ENCODE results near the gene PRSS56. TPM values are rescaled to one million over a fixed set of nuclear protein-coding genes. Genes with fewer than 3 reads are reported as not detected.

PRSS56 gene
- polyA plus RNA-seq, 5 donors, result 0.13 TPM; not detected in 4

DNA sequence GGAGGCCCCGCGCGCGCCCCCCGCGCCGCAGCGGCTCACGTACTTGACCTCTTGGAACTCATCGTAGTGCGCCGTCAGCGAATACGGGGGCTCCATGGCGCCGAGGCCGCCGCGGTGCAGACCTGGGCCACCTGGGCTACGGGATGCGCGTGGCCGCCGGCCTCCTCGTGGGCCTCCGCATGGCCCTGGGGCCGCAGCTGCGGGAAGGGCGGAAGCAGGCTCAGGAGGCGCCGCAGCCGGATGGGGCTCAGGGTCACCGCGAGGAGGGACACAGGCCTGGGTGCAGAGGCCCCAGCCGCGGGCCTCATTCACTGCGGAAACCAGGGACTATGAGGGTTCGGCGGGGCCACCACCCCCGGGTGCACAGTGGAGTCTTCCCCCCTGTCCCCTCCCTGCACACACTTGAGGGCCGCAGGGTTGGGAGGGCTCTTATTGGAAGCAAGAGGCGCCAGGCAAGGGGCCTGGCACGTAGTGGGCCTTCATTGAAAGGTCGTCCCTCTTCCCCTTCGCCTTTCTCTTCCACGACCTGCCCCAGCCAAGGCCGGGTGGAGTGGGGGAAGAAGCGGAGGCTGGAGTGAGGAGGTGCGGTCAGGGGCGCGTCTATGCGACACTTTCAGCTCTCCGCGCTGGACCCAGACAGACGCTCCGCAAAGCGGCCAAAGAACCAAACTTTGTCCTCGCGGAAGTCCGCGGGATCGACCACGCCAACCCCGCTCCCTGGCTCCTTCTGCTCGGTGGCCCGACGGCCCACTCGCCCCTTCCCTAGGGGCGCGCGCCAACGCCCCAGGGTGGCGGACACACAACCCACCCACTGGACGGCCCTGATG lies 33.4 kb upstream of the PRSS56 start:
- DNase-seq, result no peak

DNA sequence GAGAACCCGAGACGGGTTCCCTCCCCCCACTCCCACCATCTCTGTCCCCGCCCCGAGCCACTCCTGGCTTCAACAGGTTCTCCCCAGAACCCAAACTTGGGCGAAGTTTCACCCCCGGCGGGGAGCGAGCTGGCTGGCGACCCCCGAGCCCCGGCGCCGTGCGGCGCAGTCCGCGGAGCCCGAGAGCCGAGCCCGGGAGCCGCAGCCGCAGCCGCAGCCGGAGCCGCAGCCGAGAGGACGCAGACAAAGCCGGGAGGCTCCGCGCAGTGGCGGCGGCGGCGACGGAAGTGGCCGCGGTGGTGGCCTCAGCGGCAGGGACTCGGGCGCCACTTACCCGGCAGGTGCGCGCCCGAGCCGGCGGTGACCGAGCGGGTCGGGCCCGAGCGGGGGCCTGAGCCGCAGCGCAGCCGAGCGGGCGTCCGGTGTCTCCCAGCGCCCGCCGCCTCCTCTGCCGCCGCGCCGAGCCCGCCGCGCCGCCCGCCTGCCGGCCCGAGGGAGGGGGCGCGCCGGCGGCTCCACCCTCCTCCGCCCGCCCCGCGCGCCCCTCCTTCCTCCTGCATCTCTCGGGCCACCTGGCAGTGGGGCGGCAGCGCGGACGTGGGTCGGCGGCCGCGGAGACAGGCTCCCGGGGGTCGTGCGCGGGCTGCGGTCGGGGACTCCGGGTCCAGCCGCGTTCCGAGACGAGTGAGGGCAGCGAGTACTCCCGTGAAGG lies 32.6 kb upstream of the PRSS56 start, which contains the start of gene ECEL1:
Gene ECEL1, minus strand, starts transcription at position 450 of the 712 bp plus-strand sequence. CDS start 1,181 bp downstream, outside the sequence.
- DNase-seq, result no peak

DNA sequence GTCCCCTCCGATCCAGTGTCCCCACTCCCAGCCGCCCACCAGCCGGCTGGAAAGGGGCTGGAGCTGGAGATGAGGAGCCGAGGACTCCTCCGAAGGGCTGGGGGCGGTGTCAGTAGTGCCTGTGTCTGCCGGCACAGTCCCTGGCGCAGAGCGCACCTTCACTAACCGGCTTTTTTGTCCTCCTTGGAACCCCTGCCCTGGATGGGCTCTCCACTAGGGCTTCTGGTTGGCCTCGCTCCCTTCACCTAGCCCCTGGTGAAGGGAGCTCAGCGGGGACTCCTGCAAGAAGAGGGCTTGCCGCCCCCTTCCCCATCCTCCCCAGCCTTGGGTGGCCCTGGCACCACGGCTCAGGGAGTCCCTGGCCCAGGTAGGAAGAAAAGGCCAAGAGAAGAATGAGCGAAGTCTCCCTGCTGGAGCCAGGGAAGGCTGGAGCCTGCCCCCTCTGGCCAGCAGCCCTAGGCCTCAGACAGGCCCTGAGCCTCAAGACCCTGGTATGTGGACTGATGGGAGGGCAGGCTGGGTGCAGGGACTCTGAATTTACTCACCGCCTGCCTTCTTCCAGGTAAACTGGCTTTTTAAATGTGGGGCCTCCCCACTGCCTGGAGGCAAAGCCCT lies 32.0 kb upstream of the PRSS56 start:
- no peak for DNase-seq

DNA sequence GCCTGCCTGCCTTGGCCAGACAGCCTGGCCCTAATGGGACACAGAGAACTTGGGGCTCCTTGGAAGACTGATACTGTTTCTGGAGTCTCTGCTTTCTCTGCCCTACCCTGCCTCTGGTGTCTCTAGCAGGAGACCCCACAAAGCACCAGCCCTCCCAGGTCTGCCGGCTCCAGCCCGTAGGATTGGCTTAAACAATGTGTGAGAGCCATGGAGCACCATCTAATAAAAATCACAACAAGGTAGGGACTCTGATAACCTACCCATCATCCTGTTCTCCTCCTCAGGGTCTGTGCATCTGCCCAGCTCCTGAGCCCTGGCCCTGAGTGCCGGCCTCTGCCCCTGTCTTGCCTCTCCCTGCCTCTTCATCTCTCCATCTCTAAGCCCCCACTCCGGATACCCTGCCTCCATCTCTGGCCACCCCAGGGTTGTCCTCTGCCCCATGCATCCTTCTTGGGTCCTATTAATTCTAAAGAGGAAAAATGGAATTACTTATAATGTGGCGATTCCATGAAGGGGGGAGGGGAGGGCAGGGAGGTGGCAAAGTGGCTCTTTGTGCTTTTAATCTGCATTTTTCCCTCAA lies 31.4 kb upstream of the PRSS56 start:
- no peak for DNase-seq

- no peak for DNase-seq
Observed at GRCh38 chr2:232489516-232490220, 30.5 kb upstream of the PRSS56 start.

GRCh38 chr2:232490221-232491138 lies 29.7 kb upstream of the PRSS56 start:
- DNase-seq, result no peak

DNA sequence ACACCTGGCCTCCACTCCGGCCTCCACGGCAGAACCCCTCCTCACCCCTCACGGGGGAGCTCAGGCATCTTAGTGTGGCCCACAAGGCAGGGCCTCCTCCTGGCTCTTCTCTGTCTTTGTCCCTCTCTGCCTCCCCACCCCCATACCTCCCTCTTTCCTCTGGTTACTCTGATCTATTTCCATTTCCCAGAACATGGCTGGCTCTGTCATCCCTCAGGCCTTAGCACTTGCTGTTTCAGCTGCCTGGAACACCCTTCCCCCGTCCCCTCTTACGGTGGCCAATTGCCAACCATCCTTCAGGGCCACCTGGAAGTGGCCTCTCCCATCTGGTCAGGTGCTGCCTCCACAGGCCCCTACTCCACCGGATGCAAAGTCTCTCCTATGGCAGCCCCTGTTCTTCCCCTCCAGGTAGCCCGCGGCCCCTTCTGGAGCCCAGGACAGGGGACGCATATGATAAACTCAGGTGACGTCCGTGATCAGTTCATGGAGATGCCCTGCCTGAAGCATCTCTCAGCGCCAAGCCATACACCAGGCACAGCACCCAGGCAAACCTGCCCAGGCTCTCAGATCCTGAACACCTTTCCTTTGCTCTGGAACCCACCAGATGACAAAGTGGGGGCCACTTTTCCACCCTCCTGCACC lies 28.9 kb upstream of the PRSS56 start:
- DNase-seq, result no peak

GRCh38 chr2:232492236-232492848 lies 27.8 kb upstream of the PRSS56 start:
- no peak for DNase-seq

GRCh38 chr2:232492963-232493700 lies 27.1 kb upstream of the PRSS56 start:
- no peak for DNase-seq

GRCh38 chr2:232493701-232494474 lies 26.3 kb upstream of the PRSS56 start:
- DNase-seq, result no peak

DNA sequence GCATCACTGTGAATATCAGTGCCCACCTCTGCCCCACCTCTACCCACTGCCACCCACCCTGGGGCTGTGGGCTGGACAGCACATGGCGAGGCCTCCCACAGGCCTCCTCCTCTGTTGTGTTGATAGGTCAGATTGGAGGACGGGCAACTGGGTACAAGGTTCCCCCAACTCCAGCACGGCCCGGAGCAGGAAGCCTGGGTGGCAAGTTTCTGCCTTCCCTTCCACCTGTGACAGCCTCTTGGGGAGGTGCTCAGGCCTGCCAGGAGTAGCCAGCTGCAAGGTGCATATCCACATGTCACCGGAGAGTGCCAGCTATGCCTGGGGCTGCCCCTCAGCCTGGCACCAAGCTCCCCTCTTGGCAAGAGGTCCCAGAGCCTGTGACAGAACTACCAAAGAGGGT lies 25.6 kb upstream of the PRSS56 start:
- DNase-seq, result no peak

DNA sequence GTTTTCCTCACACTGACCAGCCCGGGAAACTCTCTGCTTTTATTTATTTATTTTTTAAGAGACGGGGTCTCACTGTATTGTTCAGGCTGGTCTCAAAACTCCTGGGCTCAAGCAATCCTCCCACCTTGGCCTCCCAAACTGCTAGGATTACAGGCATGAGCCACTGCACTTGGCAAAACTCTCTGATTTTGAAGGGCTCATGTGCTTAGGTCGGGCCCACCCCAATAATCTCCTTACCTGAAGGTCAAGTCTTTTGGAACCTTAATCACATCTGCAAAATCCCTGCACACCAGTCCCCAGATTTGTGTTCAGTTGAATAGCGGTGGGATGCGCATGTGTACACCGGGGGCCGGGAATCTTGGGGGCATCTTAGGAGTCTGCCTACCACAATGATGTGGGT lies 24.9 kb upstream of the PRSS56 start:
- no peak for DNase-seq

- DNase-seq, result no peak
Observed at GRCh38 chr2:232496501-232497270, 23.5 kb upstream of the PRSS56 start.

GRCh38 chr2:232497348-232497747 lies 22.8 kb upstream of the PRSS56 start:
- DNase-seq, result no peak

DNA sequence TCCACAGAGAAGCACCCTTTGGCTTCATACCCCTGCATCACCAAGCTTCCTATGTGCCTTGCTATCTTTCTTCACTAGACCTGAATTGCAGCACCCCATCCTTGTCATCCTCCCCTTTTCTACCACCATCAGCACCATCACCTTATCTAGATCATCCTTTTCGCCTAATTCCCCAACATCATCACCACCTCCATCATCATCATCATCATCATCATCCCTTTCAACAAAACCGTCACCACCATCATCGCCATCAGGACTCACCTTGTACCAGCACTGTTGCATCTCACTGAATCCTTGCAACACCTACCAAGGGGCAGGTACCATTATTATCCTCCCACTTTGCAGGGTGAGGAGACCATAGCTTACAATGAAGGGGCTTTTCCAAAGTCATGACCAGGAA lies 21.7 kb upstream of the PRSS56 start:
- DNase-seq, result no peak

GRCh38 chr2:232501331-232501771 lies 18.8 kb upstream of the PRSS56 start:
- DNase-seq, result no peak

GRCh38 chr2:232501794-232502390 lies 18.3 kb upstream of the PRSS56 start:
- DNase-seq, result no peak

Data from right lung (tissue), 5 donors.